OCI-LY3 (cell line): ENCODE data around the gene CLK4.

ENCODE experiments used
- H2AFZ ChIP-seq: fragments of 200-600, 300-600 bp; shearing (Covaris generic); 2 replicates; pipeline ENCODE4 v1.6.0; 2014; ENCODE audit warnings: antibody characterized with exemption, low read depth, low read length
- H3K27ac ChIP-seq: fragments of 200-600, 300-600 bp; sonication (generic); 2 replicates; pipeline ENCODE4 v1.5.1; 2014; ENCODE audit warnings: mild to moderate bottlenecking, low read length, moderate library complexity, mixed read lengths
- H3K27me3 ChIP-seq: fragments of 200-600, 300-600 bp; sonication (generic); 2 replicates; pipeline ENCODE4 v1.6.1; 2014; ENCODE audit warnings: low read depth, low read length, mixed read lengths
- H3K36me3 ChIP-seq: fragments of 200-600, 300-600 bp; sonication (generic); replicated peaks from 2 replicates; pipeline ENCODE3; 2014; ENCODE audit warnings: low read depth, low read length, mixed read lengths
- H3K4me1 ChIP-seq: fragments of 300-600, 200-600 bp; sonication (generic); 2 replicates; pipeline ENCODE4 v1.6.1; 2014; ENCODE audit warnings: low read length, mixed read lengths
- H3K4me2 ChIP-seq: fragments of 200-600, 300-600 bp; sonication (generic); 2 replicates; pipeline ENCODE4 v1.6.1; 2014; ENCODE audit warnings: low read length, mixed read lengths
- H3K4me3 ChIP-seq: fragments of 300-600, 200-600 bp; sonication (generic); 2 replicates; pipeline ENCODE4 v1.5.1; 2014; ENCODE audit warnings: antibody characterized with exemption, mild to moderate bottlenecking, low read length, moderate library complexity
- H3K79me2 ChIP-seq: fragments of 300-600, 200-600 bp; shearing (Covaris generic); 2 replicates; pipeline ENCODE4 v1.6.1; 2014; ENCODE audit warnings: mild to moderate bottlenecking, low read length, mixed read lengths
- H3K9ac ChIP-seq: fragments of 300-600, 200-600 bp; shearing (Covaris generic); 2 replicates; pipeline ENCODE4 v1.6.0; 2014; ENCODE audit warnings: mild to moderate bottlenecking, low read length, moderate library complexity
- H3K9me3 ChIP-seq: fragments of 200-600, 300-600 bp; shearing (Covaris generic); 2 replicates; pipeline ENCODE4 v1.6.1; 2014; ENCODE audit warnings: low read length, mixed read lengths; ENCODE audit not compliant: insufficient read depth
- H4K20me1 ChIP-seq: fragments of 200-600, 300-600 bp; sonication (generic); 2 replicates; pipeline ENCODE4 v1.6.1; 2016; ENCODE audit warnings: low read length, mixed read lengths; ENCODE audit not compliant: insufficient read depth
- EZH2phosphoT487 ChIP-seq: fragments of 200-600 bp; shearing (Covaris generic); IDR thresholded peaks from 2 replicates; pipeline ENCODE4 v1.6.1; 2018; ENCODE audit warnings: antibody characterized with exemption, mixed run types, low read depth
- TF ChIP-seq, protein P1 (sequence below): fragments of 200-600, 300-600 bp; sonication (generic); IDR thresholded peaks from 2 replicates; pipeline ENCODE4 v1.5.1; 2014; ENCODE audit warnings: antibody characterized with exemption, low read length, low read depth

CLK4 gene

DNA sequence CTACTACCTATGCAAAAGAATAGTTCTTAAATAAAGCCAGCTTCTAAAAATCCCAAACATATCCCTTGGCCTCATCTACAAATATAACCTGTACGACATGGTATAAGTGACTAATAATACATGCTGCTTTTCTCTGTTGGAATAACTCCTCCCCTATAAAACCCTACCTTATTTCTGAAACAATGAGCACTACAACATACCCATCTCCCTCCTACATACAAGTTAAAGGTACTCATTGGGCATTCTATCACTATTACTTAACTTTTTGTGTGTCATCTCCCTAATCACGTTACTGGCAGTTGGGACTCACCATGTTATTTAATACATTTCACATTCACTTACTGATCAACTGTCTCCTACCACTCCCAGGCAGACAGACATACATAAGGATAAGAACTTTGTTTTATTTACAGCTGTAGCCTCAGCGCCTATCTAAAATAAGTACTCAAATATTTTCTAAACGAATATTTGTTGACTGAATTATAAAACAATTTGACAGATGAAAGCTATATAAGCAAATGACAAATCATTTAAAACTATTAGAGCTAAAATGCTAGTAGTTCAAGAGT, 4.1 kb downstream of the CLK4 start:
- no peaks in the 10 kb centered on the region for H3K27me3 ChIP-seq
- peaks cover 73% of the 10 kb centered on the region for H3K79me2 ChIP-seq
- H3K9me3 ChIP-seq, result no peaks in the 10 kb centered on the region
- no peak overlapping the region for H3K4me3 ChIP-seq
- no peak for TF ChIP-seq EZH2phosphoT487
- TF ChIP-seq, protein P1, sequence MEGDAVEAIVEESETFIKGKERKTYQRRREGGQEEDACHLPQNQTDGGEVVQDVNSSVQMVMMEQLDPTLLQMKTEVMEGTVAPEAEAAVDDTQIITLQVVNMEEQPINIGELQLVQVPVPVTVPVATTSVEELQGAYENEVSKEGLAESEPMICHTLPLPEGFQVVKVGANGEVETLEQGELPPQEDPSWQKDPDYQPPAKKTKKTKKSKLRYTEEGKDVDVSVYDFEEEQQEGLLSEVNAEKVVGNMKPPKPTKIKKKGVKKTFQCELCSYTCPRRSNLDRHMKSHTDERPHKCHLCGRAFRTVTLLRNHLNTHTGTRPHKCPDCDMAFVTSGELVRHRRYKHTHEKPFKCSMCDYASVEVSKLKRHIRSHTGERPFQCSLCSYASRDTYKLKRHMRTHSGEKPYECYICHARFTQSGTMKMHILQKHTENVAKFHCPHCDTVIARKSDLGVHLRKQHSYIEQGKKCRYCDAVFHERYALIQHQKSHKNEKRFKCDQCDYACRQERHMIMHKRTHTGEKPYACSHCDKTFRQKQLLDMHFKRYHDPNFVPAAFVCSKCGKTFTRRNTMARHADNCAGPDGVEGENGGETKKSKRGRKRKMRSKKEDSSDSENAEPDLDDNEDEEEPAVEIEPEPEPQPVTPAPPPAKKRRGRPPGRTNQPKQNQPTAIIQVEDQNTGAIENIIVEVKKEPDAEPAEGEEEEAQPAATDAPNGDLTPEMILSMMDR, result no peak
- H3K27ac ChIP-seq, result no peak overlapping the region
- peaks cover 19% of the 10 kb centered on the region for H3K4me1 ChIP-seq
- H2AFZ ChIP-seq, result no peak overlapping the region
- H4K20me1 ChIP-seq, result peaks cover 31% of the 10 kb centered on the region
- H3K36me3 ChIP-seq, result peaks cover 44% of the 10 kb centered on the region
- no peak overlapping the region for H3K9ac ChIP-seq
- no peak overlapping the region for H3K4me2 ChIP-seq

DNA sequence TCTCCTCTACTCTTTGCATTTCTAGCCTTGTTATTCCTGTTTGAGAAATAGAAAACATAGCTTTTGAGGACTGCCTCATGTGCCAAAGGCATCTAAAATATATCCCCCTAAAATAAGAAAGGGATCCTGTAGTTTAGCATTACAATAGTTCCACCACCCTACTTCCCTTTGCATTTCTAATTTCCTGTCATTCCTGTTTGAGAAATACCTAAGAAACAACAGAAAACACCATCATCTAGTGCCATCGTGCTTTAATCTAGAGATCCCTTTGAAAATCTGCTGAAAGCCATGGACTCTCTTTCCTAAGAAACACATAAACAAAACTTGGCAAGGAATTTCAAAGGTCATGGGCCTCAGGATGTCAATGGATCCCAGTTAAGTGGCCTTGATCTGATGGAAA, 7.5 kb downstream of the CLK4 start:
- Histone ChIP-seq H4K20me1 (peaks cover 13% of the 10 kb centered on the region), H3K36me3 (peaks cover 71% of the 10 kb centered on the region), H3K27ac (no peak overlapping the region)

DNA sequence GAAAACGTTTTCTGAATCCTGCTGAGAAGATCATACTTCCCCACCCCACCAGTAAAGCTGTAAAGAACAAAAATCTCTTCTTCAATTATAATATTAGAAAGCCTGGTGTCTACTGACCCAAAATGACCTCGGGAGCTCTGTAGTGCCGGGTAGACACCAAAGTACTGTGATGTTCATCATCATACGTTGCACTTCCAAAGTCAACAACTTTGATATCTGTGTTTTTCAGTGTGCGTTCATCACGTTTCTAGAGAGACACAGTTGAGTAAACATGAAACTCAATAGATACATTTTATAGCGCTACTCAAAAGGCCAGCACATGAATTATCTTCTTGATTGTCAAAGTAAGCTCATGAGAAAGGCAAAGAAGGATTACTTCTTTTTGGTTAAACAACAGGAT, 14.6 kb downstream of the CLK4 start:
- H3K4me2 ChIP-seq, result no peak overlapping the region
- H3K4me1 ChIP-seq, result no peaks in the 10 kb centered on the region
- H3K36me3 ChIP-seq, result peaks cover 76% of the 10 kb centered on the region
- no peaks in the 10 kb centered on the region for H3K9me3 ChIP-seq
- peaks cover 5% of the 10 kb centered on the region; the same call in 1 of the 2 replicates for H4K20me1 ChIP-seq
- no peaks in the 10 kb centered on the region for H3K27me3 ChIP-seq
- H2AFZ ChIP-seq, result no peak overlapping the region
- no peak overlapping the region for H3K27ac ChIP-seq
- H3K79me2 ChIP-seq, result peaks cover 2% of the 10 kb centered on the region
- TF ChIP-seq EZH2phosphoT487, result no peak
- TF ChIP-seq, protein P1, result no peak
- no peak overlapping the region for H3K9ac ChIP-seq
- no peak overlapping the region for H3K4me3 ChIP-seq

More for the DNA sequence above, 7.5 kb downstream of the CLK4 start:
- no peaks in the 10 kb centered on the region for H3K9me3 ChIP-seq
- H3K79me2 ChIP-seq, result peaks cover 49% of the 10 kb centered on the region
- H3K4me1 ChIP-seq, result peaks cover 6% of the 10 kb centered on the region
- TF ChIP-seq EZH2phosphoT487, result no peak
- TF ChIP-seq, protein P1, result no peak
- no peak overlapping the region for H3K9ac ChIP-seq
- no peak overlapping the region for H3K4me2 ChIP-seq
- H3K27me3 ChIP-seq, result no peaks in the 10 kb centered on the region
- no peak overlapping the region for H3K4me3 ChIP-seq
- no peak overlapping the region for H2AFZ ChIP-seq

DNA sequence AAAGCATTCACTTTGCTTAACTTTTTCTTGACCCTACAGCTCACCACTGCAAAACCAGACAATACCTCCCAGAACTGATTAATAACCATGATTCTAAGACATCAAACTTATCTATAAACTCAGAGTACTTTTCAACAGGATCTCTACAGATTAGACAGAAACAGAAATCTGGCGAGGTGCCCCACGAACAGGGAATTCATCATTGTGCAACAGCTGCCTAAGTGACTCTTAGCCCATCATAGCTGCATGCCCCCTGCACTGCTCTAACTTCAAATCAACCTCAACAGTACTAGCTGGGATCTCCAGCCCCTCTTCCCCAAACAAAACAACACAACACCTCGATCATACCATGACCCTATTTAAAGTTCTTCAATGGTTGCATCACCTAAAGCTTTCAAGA, 20.6 kb downstream of the CLK4 start:
- H3K79me2 ChIP-seq, result peaks cover 2% of the 10 kb centered on the region; the same call in 1 of the 2 replicates
- no peaks in the 10 kb centered on the region for H4K20me1 ChIP-seq
- peaks cover 71% of the 10 kb centered on the region for H3K36me3 ChIP-seq
- H3K4me3 ChIP-seq, result no peak overlapping the region
- no peak overlapping the region for H3K27ac ChIP-seq
- no peak overlapping the region for H3K9ac ChIP-seq
- H3K4me2 ChIP-seq, result no peak overlapping the region
- H3K4me1 ChIP-seq, result no peaks in the 10 kb centered on the region
- no peak overlapping the region for H2AFZ ChIP-seq
- no peaks in the 10 kb centered on the region for H3K9me3 ChIP-seq
- TF ChIP-seq EZH2phosphoT487, result no peak
- TF ChIP-seq, protein P1, result no peak
- no peaks in the 10 kb centered on the region for H3K27me3 ChIP-seq
